Raji (cell line): ENCODE results near the gene CDK2.

Experiments
- POLR2A ChIP-seq: IDR thresholded peaks from 2 replicates; pipeline ENCODE4 v1.6.1; 2011; ENCODE audit warnings: low read depth, low read length, control low read depth; ENCODE audit not compliant: insufficient read depth

Gene CDK2

GRCh38 chr12:56020423-56021184, 54.0 kb downstream of the CDK2 start, which contains the start of gene IKZF4:
TSS of gene IKZF4 (plus strand) at chr12:56021043. CDS start at chr12:56021494, 451 bp downstream.
- no peak for TF ChIP-seq POLR2A

GRCh38 chr12:56021889-56022497, 55.4 kb downstream of the CDK2 start:
- no peak for TF ChIP-seq POLR2A
